GM23248 (cell line): ENCODE data around the gene CORO2B.

Experiments
- EZH2 ChIP-seq: fragments of 200-600 bp; sonication (generic); IDR thresholded peaks from 2 replicates; pipeline ENCODE4 v1.6.1; 2018; ENCODE audit warnings: antibody characterized with exemption, mild to moderate bottlenecking; ENCODE audit not compliant: insufficient read depth, poor library complexity, severe bottlenecking
- EZH2phosphoT487 ChIP-seq: fragments of 200-600 bp; sonication (generic); IDR thresholded peaks from 2 replicates; pipeline ENCODE4 v1.6.1; 2018; ENCODE audit warnings: antibody characterized with exemption, moderate library complexity, mild to moderate bottlenecking, low read depth; ENCODE audit not compliant: insufficient read depth

GRCh38 chr15:68646156-68646555 lies 67.4 kb downstream of the CORO2B start:
- no peak for TF ChIP-seq EZH2
- TF ChIP-seq EZH2phosphoT487: no peak
